Measurements from ENCODE around the gene POLR1A.

- TF ChIP-seq, protein P1, sequence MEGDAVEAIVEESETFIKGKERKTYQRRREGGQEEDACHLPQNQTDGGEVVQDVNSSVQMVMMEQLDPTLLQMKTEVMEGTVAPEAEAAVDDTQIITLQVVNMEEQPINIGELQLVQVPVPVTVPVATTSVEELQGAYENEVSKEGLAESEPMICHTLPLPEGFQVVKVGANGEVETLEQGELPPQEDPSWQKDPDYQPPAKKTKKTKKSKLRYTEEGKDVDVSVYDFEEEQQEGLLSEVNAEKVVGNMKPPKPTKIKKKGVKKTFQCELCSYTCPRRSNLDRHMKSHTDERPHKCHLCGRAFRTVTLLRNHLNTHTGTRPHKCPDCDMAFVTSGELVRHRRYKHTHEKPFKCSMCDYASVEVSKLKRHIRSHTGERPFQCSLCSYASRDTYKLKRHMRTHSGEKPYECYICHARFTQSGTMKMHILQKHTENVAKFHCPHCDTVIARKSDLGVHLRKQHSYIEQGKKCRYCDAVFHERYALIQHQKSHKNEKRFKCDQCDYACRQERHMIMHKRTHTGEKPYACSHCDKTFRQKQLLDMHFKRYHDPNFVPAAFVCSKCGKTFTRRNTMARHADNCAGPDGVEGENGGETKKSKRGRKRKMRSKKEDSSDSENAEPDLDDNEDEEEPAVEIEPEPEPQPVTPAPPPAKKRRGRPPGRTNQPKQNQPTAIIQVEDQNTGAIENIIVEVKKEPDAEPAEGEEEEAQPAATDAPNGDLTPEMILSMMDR (IDR thresholded peaks at IDR 0.05; ENCODE audit: low read depth, low read length, missing input control), result no peak
- TF ChIP-seq, protein P2, sequence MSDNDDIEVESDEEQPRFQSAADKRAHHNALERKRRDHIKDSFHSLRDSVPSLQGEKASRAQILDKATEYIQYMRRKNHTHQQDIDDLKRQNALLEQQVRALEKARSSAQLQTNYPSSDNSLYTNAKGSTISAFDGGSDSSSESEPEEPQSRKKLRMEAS (IDR thresholded peaks at IDR 0.05), result no peak
- no peak for TF ChIP-seq YY1 (IDR thresholded peaks at IDR 0.05)
- no peak for TF ChIP-seq REST (IDR thresholded peaks at IDR 0.05)
- no peak for TF ChIP-seq GABPA (IDR thresholded peaks at IDR 0.05 in 1 of 2, conservative IDR thresholded peaks at IDR 0.05 in 1 of 2)
- no peak for TF ChIP-seq TAF1 (conservative IDR thresholded peaks at IDR 0.05)
- no peak for TF ChIP-seq ATF3 (IDR thresholded peaks at IDR 0.05)
- TF ChIP-seq EGR1 (IDR thresholded peaks at IDR 0.05; ENCODE audit: low read depth in 2 of 2), result no peak
- no peak for TF ChIP-seq SP1 (IDR thresholded peaks at IDR 0.05)
- TF ChIP-seq RAD21 (IDR thresholded peaks at IDR 0.05), result no peak
- TF ChIP-seq RXRA (IDR thresholded peaks at IDR 0.05), result no peak
- no peak for TF ChIP-seq ZBTB33 (IDR thresholded peaks at IDR 0.05)
- TF ChIP-seq HNF4A (conservative IDR thresholded peaks at IDR 0.05), result no peak
- no peak for TF ChIP-seq FOXA2 (IDR thresholded peaks at IDR 0.05)
These were observed 61.6 kb downstream of the POLR1A start for GRCh38 chr2:86044045-86044444.
